HG03575 (cell line): ENCODE measurements around the gene TRIM69.
A peak's percentile ranks its signal among the peaks of the same experiment; 100 is the strongest.
"Not testable (repeated sequence)": the region's sequence is repeated elsewhere in the genome, so short reads cannot be mapped to it uniquely, and the experiment has no call there.

Experiments
- ATAC-seq: cut with Tn5 transposase; IDR thresholded peaks from one replicate; pipeline ENCODE4 v1.9.1; 2021; ENCODE audit not compliant: unreplicated experiment, insufficient number of reproducible peaks, low FRiP score; ENCODE audit errors: extremely low read depth

TRIM69 gene

GRCh38 chr15:44736181-44736765 is at the start of gene TRIM69:
Gene TRIM69, plus strand, starts transcription at chr15:44736528. Its CDS starts 177 bp downstream, at chr15:44736705.
- ATAC-seq: no peak

DNA sequence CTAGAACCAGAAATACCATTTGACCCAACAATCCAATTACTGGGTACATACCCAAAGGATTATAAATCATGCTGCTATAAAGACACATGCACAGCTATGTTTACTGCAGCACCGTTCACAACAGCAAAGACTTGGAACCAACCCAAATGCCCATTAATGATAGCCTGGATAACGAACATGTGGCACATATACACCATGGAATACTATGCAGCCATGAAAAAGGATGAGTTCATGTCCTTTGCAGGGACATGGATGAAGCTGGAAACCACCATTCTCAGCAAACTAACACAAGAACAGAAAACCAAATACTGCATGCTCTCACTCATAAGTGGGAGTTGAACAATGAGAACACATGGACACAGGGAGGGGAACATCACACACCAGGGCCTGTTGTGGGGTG is 47.0 kb upstream of the TRIM69 start:
- not testable (repeated sequence) for ATAC-seq

DNA sequence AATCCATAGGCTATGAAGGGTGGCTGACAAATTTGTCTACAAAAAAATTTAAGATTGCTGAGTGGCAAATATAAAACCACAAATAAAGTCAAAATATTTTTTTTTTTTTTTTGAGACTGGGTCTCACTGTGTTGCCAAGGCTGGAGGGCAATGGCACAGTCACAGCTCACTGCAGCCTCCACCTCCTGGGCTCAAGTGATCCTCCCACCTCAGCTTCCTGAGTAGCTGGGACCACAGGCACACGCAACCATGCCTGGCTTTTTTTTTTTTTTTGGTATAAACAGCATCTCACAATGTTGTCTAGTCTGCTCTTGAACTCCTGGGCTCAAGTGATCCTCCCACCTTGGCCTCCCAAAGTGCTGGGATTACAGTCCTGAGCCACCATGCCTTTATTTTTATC is 46.1 kb upstream of the TRIM69 start:
- not testable (repeated sequence) for ATAC-seq

GRCh38 chr15:44692659-44693058 is 43.7 kb upstream of the TRIM69 start:
- no peak for ATAC-seq

DNA sequence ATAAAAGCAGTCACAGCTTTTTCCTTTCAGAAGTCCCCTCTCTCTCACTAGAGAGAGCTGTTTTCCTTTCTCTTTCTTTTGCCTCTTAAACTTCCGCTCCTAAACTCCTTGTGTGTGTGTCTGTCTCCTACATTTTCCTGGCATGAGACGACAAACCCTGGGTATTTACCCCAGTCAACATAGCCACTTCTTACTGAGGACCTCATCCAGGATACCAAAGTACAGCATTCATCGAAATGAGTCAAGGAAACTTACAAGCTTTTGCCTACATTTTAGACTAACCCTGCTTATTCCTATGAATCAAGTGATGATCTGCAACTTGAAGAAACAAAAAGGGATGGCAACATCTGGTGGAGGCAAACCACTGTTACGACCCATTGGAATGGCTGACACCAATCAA is 41.9 kb upstream of the TRIM69 start:
- no peak for ATAC-seq

DNA sequence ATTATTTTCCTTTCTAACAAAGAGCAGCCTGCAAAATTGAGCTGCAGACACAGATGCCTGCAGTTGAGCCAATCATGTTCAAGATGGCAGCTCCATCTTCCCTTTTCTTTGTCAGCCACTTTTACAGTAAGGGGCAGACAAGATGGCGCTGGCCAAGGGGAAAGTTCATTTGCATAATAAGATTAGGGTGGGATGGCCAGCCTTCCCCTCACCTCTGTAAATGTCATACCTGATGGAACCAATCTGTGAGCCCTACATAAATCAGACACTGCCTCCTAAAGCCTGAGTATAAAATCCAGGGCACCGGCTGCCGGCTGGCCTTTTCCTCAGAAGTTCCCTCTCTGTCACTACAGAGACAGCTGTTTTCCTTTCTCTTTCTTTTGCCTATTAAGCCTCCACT is 41.0 kb upstream of the TRIM69 start:
- ATAC-seq: no peak

DNA sequence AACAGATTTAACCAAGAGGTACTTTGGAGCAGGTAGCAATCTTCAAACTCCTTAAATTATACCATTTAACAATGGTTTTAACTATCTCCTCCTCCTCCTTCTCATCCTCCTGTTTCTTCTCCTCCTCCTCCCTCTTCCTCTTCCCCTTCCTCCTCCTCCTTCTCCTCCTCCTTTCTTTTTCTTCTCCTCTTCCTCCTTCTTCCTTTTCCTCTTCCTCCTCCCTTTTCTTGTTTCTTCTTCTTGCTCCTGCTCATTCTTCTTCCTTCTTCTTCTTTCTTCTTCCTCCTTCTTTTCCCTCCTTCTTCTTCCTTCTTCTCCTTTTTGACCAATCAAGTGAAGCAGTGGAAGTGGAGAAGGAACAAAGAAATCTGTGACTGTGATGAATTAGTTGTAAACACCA is 39.3 kb upstream of the TRIM69 start:
- ATAC-seq: no peak

GRCh38 chr15:44698641-44699040 is 37.7 kb upstream of the TRIM69 start:
- no peak for ATAC-seq

- not testable (repeated sequence) for ATAC-seq
Measured at GRCh38 chr15:44700676-44701075, 35.7 kb upstream of the TRIM69 start.

GRCh38 chr15:44705986-44706385 is 30.3 kb upstream of the TRIM69 start:
- no peak for ATAC-seq

DNA sequence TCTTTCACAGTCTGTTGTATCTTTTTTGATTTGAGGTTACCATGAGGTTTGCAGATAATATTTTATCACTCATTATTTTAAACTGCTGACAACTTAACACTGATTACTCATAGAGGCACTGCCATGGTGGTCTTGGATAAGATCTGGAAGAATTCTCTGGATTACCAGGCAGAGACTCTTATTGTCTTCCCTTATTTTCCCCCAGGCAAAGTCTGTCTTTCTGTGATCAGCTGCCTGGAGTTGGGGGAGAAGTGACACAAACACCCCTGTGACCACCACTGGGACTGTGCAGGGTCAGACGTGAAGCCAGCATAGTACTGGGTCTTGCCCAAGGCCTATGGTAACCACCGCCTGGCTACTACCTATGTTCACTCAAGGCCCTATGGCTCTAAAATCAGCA is 29.9 kb upstream of the TRIM69 start:
- no peak for ATAC-seq

DNA sequence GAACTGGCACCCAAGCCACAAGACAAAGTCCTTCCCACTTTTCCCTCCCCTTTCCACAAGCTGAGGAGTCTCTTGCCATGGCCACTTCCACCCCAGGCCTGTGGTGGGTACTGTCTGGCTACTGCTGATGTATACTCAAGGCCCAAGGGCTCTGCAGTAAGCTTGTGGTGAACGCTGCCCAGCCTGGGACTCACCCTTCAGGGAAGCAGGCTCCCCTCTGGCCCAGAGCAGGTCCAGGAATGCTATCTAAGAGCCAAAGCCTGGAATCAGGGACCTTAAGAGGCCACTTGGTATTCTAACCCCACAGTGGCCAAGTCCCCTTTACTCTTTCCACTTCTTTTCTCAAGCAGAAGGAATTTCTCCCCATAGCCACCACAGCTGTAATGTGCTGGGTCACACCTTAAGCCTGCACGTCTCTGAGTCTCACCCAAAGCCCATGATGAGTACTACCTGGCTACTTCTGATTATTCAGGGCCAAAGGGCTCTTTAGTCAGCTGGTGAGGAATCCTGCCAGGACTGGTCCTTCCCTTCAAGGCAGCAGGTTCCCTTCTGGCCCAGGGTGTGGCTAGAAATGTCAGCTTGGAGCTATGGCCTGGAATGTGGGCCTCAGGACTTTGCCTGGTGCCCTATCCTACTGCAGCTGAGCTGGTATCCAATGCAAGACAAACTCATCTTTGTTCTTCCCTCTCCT is 29.2 kb upstream of the TRIM69 start:
- ATAC-seq: no peak

GRCh38 chr15:44710236-44711095 is 25.9 kb upstream of the TRIM69 start:
- ATAC-seq: no peak

DNA sequence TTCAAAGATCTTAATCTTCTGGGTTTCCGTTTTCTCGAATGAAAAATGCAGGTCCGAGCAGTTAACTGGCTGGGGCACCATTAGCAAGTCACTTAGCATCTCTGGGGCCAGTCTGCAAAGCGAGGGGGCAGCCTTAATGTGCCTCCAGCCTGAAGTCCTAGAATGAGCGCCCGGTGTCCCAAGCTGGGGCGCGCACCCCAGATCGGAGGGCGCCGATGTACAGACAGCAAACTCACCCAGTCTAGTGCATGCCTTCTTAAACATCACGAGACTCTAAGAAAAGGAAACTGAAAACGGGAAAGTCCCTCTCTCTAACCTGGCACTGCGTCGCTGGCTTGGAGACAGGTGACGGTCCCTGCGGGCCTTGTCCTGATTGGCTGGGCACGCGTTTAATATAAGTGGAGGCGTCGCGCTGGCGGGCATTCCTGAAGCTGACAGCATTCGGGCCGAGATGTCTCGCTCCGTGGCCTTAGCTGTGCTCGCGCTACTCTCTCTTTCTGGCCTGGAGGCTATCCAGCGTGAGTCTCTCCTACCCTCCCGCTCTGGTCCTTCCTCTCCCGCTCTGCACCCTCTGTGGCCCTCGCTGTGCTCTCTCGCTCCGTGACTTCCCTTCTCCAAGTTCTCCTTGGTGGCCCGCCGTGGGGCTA is 25.1 kb upstream of the TRIM69 start, which contains the start of the genes B2M and PATL2:
Gene B2M, plus strand, starts transcription at position 422 of the 647 bp plus-strand sequence. Its CDS starts 30 bp downstream, at position 452.
Gene PATL2, minus strand, starts transcription at position 228 of the 647 bp plus-strand sequence. CDS start 34,833 bp downstream, outside the sequence.
- peak; percentile 82 for ATAC-seq

GRCh38 chr15:44711743-44712345 is 24.5 kb upstream of the TRIM69 start:
- ATAC-seq: no peak

DNA sequence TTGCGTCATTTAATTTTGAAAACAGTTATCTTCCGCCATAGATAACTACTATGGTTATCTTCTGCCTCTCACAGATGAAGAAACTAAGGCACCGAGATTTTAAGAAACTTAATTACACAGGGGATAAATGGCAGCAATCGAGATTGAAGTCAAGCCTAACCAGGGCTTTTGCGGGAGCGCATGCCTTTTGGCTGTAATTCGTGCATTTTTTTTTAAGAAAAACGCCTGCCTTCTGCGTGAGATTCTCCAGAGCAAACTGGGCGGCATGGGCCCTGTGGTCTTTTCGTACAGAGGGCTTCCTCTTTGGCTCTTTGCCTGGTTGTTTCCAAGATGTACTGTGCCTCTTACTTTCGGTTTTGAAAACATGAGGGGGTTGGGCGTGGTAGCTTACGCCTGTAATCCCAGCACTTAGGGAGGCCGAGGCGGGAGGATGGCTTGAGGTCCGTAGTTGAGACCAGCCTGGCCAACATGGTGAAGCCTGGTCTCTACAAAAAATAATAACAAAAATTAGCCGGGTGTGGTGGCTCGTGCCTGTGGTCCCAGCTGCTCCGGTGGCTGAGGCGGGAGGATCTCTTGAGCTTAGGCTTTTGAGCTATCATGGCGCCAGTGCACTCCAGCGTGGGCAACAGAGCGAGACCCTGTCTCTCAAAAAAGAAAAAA is 23.9 kb upstream of the TRIM69 start:
- no peak for ATAC-seq

DNA sequence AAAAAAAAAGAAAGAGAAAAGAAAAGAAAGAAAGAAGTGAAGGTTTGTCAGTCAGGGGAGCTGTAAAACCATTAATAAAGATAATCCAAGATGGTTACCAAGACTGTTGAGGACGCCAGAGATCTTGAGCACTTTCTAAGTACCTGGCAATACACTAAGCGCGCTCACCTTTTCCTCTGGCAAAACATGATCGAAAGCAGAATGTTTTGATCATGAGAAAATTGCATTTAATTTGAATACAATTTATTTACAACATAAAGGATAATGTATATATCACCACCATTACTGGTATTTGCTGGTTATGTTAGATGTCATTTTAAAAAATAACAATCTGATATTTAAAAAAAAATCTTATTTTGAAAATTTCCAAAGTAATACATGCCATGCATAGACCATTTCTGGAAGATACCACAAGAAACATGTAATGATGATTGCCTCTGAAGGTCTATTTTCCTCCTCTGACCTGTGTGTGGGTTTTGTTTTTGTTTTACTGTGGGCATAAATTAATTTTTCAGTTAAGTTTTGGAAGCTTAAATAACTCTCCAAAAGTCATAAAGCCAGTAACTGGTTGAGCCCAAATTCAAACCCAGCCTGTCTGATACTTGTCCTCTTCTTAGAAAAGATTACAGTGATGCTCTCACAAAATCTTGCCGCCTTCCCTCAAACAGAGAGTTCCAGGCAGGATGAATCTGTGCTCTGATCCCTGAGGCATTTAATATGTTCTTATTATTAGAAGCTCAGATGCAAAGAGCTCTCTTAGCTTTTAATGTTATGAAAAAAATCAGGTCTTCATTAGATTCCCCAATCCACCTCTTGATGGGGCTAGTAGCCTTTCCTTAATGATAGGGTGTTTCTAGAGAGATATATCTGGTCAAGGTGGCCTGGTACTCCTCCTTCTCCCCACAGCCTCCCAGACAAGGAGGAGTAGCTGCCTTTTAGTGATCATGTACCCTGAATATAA is 23.0 kb upstream of the TRIM69 start:
- no peak for ATAC-seq
